ENCODE results near the gene GRIK4. TPM values are rescaled to one million over a fixed set of nuclear protein-coding genes. Genes with fewer than 3 reads are reported as not detected.

Gene GRIK4
- total and polyA plus RNA-seq, 2 of the 4 experiments (the other 2 are of a cell fraction) = 0.18 to 0.38 TPM

GRCh38 chr11:120515186-120515723 is 3.7 kb downstream of the GRIK4 start:
- H3K4me2 ChIP-seq (ENCODE audit: low read depth, low read length) = no peak overlapping the region
- POLR2A ChIA-PET (ENCODE audit: unreplicated experiment) = no interaction called here
- WGBS, 2 experiments (ENCODE audit: extremely low coverage in 2 of 2, insufficient read length in 1 of 2) = 100% methylated on average over 1 of the region's 7 CpGs; no CpG with 5 or more reads in 1 of the 2 experiments
- no peak overlapping the region for H3K4ac ChIP-seq (ENCODE audit: low read depth, low read length)
- H2AFZ ChIP-seq (replicated peaks; ENCODE audit: low read length, poor library complexity) = no peak overlapping the region
- DNase-seq (no peak), ATAC-seq (ENCODE audit: low read depth) (no peak)
- H4K91ac ChIP-seq (ENCODE audit: insufficient read depth, low read depth, low read length) = no peak overlapping the region
- no peak for TF ChIP-seq MAFK (IDR thresholded peaks at IDR 0.05; ENCODE audit: low read depth, low read length)
- TF ChIP-seq SMC3 (IDR thresholded peaks at IDR 0.05; ENCODE audit: low read depth, low read length) = no peak
- TF ChIP-seq USF2 (IDR thresholded peaks at IDR 0.05; ENCODE audit: low read depth, low read length) = no peak
- no peak for TF ChIP-seq MXI1 (IDR thresholded peaks at IDR 0.05; ENCODE audit: borderline replicate concordance, low read depth, low read length)
- no peak for TF ChIP-seq CEBPB (IDR thresholded peaks at IDR 0.05; ENCODE audit: low read depth, low read length)
- no peak for TF ChIP-seq RAD21 (IDR thresholded peaks at IDR 0.05; ENCODE audit: low read length)
- no peak for TF ChIP-seq RCOR1 (IDR thresholded peaks at IDR 0.05; ENCODE audit: insufficient replicate concordance, low read length)
- no peak for TF ChIP-seq POLR2A (IDR thresholded peaks at IDR 0.05; ENCODE audit: low read depth, low read length)
- TF ChIP-seq CHD1 (IDR thresholded peaks at IDR 0.05; ENCODE audit: low read depth, low read length) = no peak
- TF ChIP-seq BHLHE40 (IDR thresholded peaks at IDR 0.05; ENCODE audit: low read depth, low read length) = no peak
- no peak for TF ChIP-seq RFX5 (IDR thresholded peaks at IDR 0.05; ENCODE audit: low read depth, low read length)
- no peak for TF ChIP-seq FOS (IDR thresholded peaks at IDR 0.05; ENCODE audit: low read depth, low read length)
- TF ChIP-seq, protein P1, sequence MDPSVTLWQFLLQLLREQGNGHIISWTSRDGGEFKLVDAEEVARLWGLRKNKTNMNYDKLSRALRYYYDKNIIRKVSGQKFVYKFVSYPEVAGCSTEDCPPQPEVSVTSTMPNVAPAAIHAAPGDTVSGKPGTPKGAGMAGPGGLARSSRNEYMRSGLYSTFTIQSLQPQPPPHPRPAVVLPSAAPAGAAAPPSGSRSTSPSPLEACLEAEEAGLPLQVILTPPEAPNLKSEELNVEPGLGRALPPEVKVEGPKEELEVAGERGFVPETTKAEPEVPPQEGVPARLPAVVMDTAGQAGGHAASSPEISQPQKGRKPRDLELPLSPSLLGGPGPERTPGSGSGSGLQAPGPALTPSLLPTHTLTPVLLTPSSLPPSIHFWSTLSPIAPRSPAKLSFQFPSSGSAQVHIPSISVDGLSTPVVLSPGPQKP (IDR thresholded peaks at IDR 0.05; ENCODE audit: borderline replicate concordance, low read depth, low read length) = no peak
- no peak overlapping the region for H2BK120ac ChIP-seq (ENCODE audit: low read depth, low read length)
- peaks cover 13% of the 10 kb centered on the region; the same call in 1 of the 2 replicates for H3K4me1 ChIP-seq (ENCODE audit: control insufficient read depth, insufficient read depth, low read length)
- no peaks in the 10 kb centered on the region for H3K79me1 ChIP-seq (ENCODE audit: low read depth in 1 of 2, low read length in 2 of 2)
- in situ Hi-C loops (cut with MboI; ENCODE audit: low sequenced_read_pairs) (no loop called here), intact Hi-C loops (cut with micrococcal nuclease) (loop anchor here (5.0 to 10.0 kb wide), 2 partner anchors 200 to 1992 kb away; no protein-coding TSS in a partner anchor), dilution Hi-C loops (cut with HindIII; ENCODE audit: low sequenced_read_pairs, unreplicated experiment) (no loop called here)
- H2BK15ac ChIP-seq (ENCODE audit: low read depth, low read length) = no peak overlapping the region
- no TSS peak for BruUV-seq (replicated peaks)
- no peak overlapping the region for H3K14ac ChIP-seq (replicated peaks; ENCODE audit: low read depth, low read length)
- peaks cover 4% of the 10 kb centered on the region; the same call in 1 of the 2 replicates for H3K27me3 ChIP-seq (ENCODE audit: control insufficient read depth, insufficient read depth, low read length)
- H3K9me3 ChIP-seq (ENCODE audit: control insufficient read depth, insufficient read depth, low read length) = no peaks in the 10 kb centered on the region
- H3K23ac ChIP-seq (ENCODE audit: low read depth, low read length) = no peak overlapping the region
- no peaks in the 10 kb centered on the region for H3K36me3 ChIP-seq (ENCODE audit: control insufficient read depth, insufficient read depth, low read length)
- H2BK20ac ChIP-seq (ENCODE audit: low read depth, low read length) = no peak overlapping the region
- no peak overlapping the region for H4K5ac ChIP-seq (ENCODE audit: low read depth, low read length)
- H3K56ac ChIP-seq (ENCODE audit: extremely low read depth, insufficient read depth, low read length) = no peak overlapping the region
- H3K9ac ChIP-seq (ENCODE audit: low read depth, low read length) = no peak overlapping the region
- no peak overlapping the region for H4K8ac ChIP-seq (ENCODE audit: low read depth in 2 of 2, low read length in 2 of 2)
- H3K18ac ChIP-seq (ENCODE audit: low read depth, low read length) = no peak overlapping the region
- H3K9me1 ChIP-seq (ENCODE audit: insufficient read depth, low read length) = peaks cover 8% of the 10 kb centered on the region; the same call in 1 of the 2 replicates
- CTCF ChIA-PET = no interaction called here
- H2AK9ac ChIP-seq (replicated peaks; ENCODE audit: low read depth, low read length, poor library complexity) = no peak overlapping the region
- no peak overlapping the region for H2BK5ac ChIP-seq (ENCODE audit: low read depth, low read length, poor library complexity, severe bottlenecking)
- H3K4me3 ChIP-seq (ENCODE audit: insufficient read depth, low read depth, low read length) = no peak overlapping the region
- no peaks in the 10 kb centered on the region for H4K20me1 ChIP-seq (ENCODE audit: insufficient read depth, low read length)
- 0 out of 2 replicates have a peak overlapping the region, but pooled peaks have one; percentile 9 for H2AK5ac ChIP-seq (ENCODE audit: low read depth, low read length)
- H3K27ac ChIP-seq (ENCODE audit: insufficient read depth, low read length) = no peak overlapping the region
